HepG2 (cell line): ENCODE results near the gene ENTPD7. TPM values are rescaled to one million over a fixed set of nuclear protein-coding genes. Genes with fewer than 3 reads are reported as not detected.
A peak's percentile ranks its signal among the peaks of the same experiment; 100 is the strongest.

Experiments
- AHDC1 ChIP-seq: sonication (generic); formaldehyde crosslinking; IDR thresholded peaks from 2 replicates; pipeline ENCODE4 v1.5.1; 2020; ENCODE audit warnings: mild to moderate bottlenecking, missing genetic modification reagents, borderline replicate concordance
- E2F2 ChIP-seq: sonication (generic); formaldehyde crosslinking; IDR thresholded peaks from 2 replicates; pipeline ENCODE4 v1.4.0; 2020; ENCODE audit warnings: missing genetic modification reagents, borderline replicate concordance
- HIC2 ChIP-seq: sonication (generic); formaldehyde crosslinking; IDR thresholded peaks from 2 replicates; pipeline ENCODE4 v1.9.0; 2022; ENCODE audit warnings: low read depth, missing genetic modification reagents
- MAX ChIP-seq: IDR thresholded peaks from 2 replicates; pipeline ENCODE4 v1.6.1; 2012; ENCODE audit warnings: inconsistent platforms
- PCBP1 ChIP-seq: fragments of 200-400 bp; formaldehyde crosslinking; IDR thresholded peaks from 2 replicates; pipeline ENCODE4 v1.6.1; 2017; ENCODE audit warnings: mild to moderate bottlenecking, low read depth, low read length, borderline replicate concordance
- SNAI1 ChIP-seq: sonication (generic); formaldehyde crosslinking; IDR thresholded peaks from 2 replicates; pipeline ENCODE4 v1.5.0; 2020; ENCODE audit warnings: mild to moderate bottlenecking, missing genetic modification reagents, borderline replicate concordance
- TIGD3 ChIP-seq: sonication (generic); formaldehyde crosslinking; IDR thresholded peaks from 2 replicates; pipeline ENCODE4 v1.5.1; 2020; ENCODE audit warnings: mild to moderate bottlenecking, missing genetic modification reagents, borderline replicate concordance
- ZNF160 ChIP-seq: sonication (generic); formaldehyde crosslinking; IDR thresholded peaks from 2 replicates; pipeline ENCODE4 v1.8.0; 2022; ENCODE audit warnings: mild to moderate bottlenecking, inconsistent platforms, missing genetic modification reagents
- ZNF224 ChIP-seq: sonication (generic); formaldehyde crosslinking; IDR thresholded peaks from 2 replicates; pipeline ENCODE4 v1.5.0; 2020; ENCODE audit warnings: mild to moderate bottlenecking, missing genetic modification reagents
- ZNF235 ChIP-seq: sonication (generic); formaldehyde crosslinking; IDR thresholded peaks from 2 replicates; pipeline ENCODE4 v1.8.1; 2023; ENCODE audit warnings: mild to moderate bottlenecking, missing genetic modification reagents, borderline replicate concordance
- ZNF251 ChIP-seq: sonication (generic); formaldehyde crosslinking; IDR thresholded peaks from 2 replicates; pipeline ENCODE4 v1.9.0; 2021; ENCODE audit warnings: mild to moderate bottlenecking, missing genetic modification reagents
- ZNF556 ChIP-seq: sonication (generic); formaldehyde crosslinking; IDR thresholded peaks from 2 replicates; pipeline ENCODE4 v1.4.0; 2020; ENCODE audit warnings: mild to moderate bottlenecking, missing genetic modification reagents, borderline replicate concordance
- ZNF563 ChIP-seq: sonication (generic); formaldehyde crosslinking; IDR thresholded peaks from 2 replicates; pipeline ENCODE4 v1.8.0; 2022; ENCODE audit warnings: mild to moderate bottlenecking, moderate library complexity, missing genetic modification reagents
- polyA plus RNA-seq, 8 experiments: library from polyadenylated mRNA; depleted of rRNA in 3 of 8; stranded (reverse) in 7 of 8; unstranded in 1 of 8; fragments of >200 nt; fragmentation: Illumina TruSeq in 4 of 8; extraction: Trizol in 4 of 8; gene quantifications; 2 replicates each; pipeline versions ENCODE4 v1.2.1 to v1.2.3, GENCODE V29; 2011 to 2016; ENCODE audit warnings: low read depth in 4 of 8, missing spikeins in 1 of 8, mixed read lengths in 1 of 8; ENCODE audit not compliant: insufficient read depth in 1 of 8
- total RNA-seq, 5 experiments: library from RNA; depleted of rRNA; stranded (reverse); fragments of >200 nt; fragmentation: Illumina TruSeq; extraction: Trizol; gene quantifications; 2 replicates each; pipeline ENCODE4 v1.2.3, GENCODE V29; 2016; ENCODE audit warnings: low read depth in 1 of 5

The ENTPD7 gene
- total and polyA plus RNA-seq, 2 of the 13 experiments (the other 11 are each of a cell fraction or from before 2014, with no cell fraction given): 7.6 to 36.5 TPM

GRCh38 chr10:99620711-99621453 lies 38.4 kb upstream of the ENTPD7 start (continued):
- no peak; the same call in 1 of the 2 replicates for TF ChIP-seq HIC2 (CRISPR knock-in tag)
- TF ChIP-seq ZNF160 (CRISPR knock-in tag): peak; percentile 70
- TF ChIP-seq SNAI1 (CRISPR knock-in tag): peak; percentile 84; the same call in 1 of the 2 replicates
- peak; percentile 75; the same call in 1 of the 2 replicates for TF ChIP-seq AHDC1 (CRISPR knock-in tag)
- no peak; the same call in 1 of the 2 replicates for TF ChIP-seq TIGD3 (CRISPR knock-in tag)
- peak; percentile 72; the same call in 1 of the 2 replicates for TF ChIP-seq ZNF235 (CRISPR knock-in tag)
- peak; percentile 95 for TF ChIP-seq MAX
- TF ChIP-seq ZNF556: peak; percentile 74; the same call in 1 of the 2 replicates
- TF ChIP-seq ZNF563 (CRISPR knock-in tag): peak; percentile 88
- TF ChIP-seq E2F2 (CRISPR knock-in tag): no peak
- peak; percentile 5; the same call in 1 of the 2 replicates for TF ChIP-seq ZNF224 (CRISPR knock-in tag)
- TF ChIP-seq ZNF251 (CRISPR knock-in tag): no peak
- peak; percentile 84; the same call in 1 of the 2 replicates for TF ChIP-seq PCBP1
